WERI-Rb-1 (cell line): Measurements from ENCODE around the gene ZHX3.

Experiments
- DNase-seq: peaks from one replicate; pipeline ENCODE4 v3.0.0-alpha.2; 2020
- H3K27ac ChIP-seq: fragments of 250-450 bp; sonication (Bioruptor Pico); 2 replicates; pipeline ENCODE4 v1.5.1; 2020; ENCODE audit warnings: mild to moderate bottlenecking, moderate library complexity
- H3K27me3 ChIP-seq: fragments of 250-450 bp; sonication (Bioruptor Pico); 2 replicates; pipeline ENCODE4 v1.5.1; 2021; ENCODE audit warnings: mild to moderate bottlenecking, low read depth, moderate library complexity; ENCODE audit not compliant: insufficient read depth, severe bottlenecking
- H3K36me3 ChIP-seq: fragments of 250-450 bp; sonication (Bioruptor Pico); 2 replicates; pipeline ENCODE4 v1.5.1; 2020; ENCODE audit warnings: mild to moderate bottlenecking, moderate library complexity
- H3K4me3 ChIP-seq: 2 replicates; pipeline ENCODE4 v1.5.1; 2011; ENCODE audit warnings: low read depth, mild to moderate bottlenecking, control low read depth, low read length
- H3K9me3 ChIP-seq: fragments of 250-450 bp; sonication (Bioruptor Pico); 2 replicates; pipeline ENCODE4 v1.5.1; 2021; ENCODE audit warnings: mild to moderate bottlenecking, moderate library complexity; ENCODE audit not compliant: severe bottlenecking
- CTCF ChIP-seq: IDR thresholded peaks from 2 replicates; pipeline ENCODE4 v1.5.1; 2011; ENCODE audit warnings: low read depth, mild to moderate bottlenecking, control low read depth, inconsistent platforms, low read length

The ZHX3 gene

GRCh38 chr20:41272339-41272738, 45.2 kb downstream of the ZHX3 start:
- no peaks in the 10 kb centered on the region; the same call in 1 of the 2 replicates for H3K36me3 ChIP-seq
- no peaks in the 10 kb centered on the region for H3K9me3 ChIP-seq
- no peak overlapping the region for H3K27ac ChIP-seq
- no peaks in the 10 kb centered on the region for H3K27me3 ChIP-seq
- no peak overlapping the region for H3K4me3 ChIP-seq
- no peak for DNase-seq
- TF ChIP-seq CTCF = no peak

- H3K27ac ChIP-seq = no peak overlapping the region
- TF ChIP-seq CTCF = no peak
- H3K9me3 ChIP-seq = no peaks in the 10 kb centered on the region
Measured at GRCh38 chr20:41268917-41269652, 48.4 kb downstream of the ZHX3 start.

GRCh38 chr20:41268402-41268801, 49.1 kb downstream of the ZHX3 start:
- TF ChIP-seq CTCF = no peak
- no peak overlapping the region for H3K27ac ChIP-seq
- no peak for DNase-seq
- no peaks in the 10 kb centered on the region for H3K27me3 ChIP-seq
- H3K4me3 ChIP-seq = no peak overlapping the region
- H3K9me3 ChIP-seq = no peaks in the 10 kb centered on the region
- H3K36me3 ChIP-seq = no peaks in the 10 kb centered on the region; the same call in 1 of the 2 replicates

More at GRCh38 chr20:41268917-41269652, 48.4 kb downstream of the ZHX3 start:
- no peak for DNase-seq
- no peaks in the 10 kb centered on the region for H3K27me3 ChIP-seq
- H3K4me3 ChIP-seq = no peak overlapping the region
- H3K36me3 ChIP-seq = no peaks in the 10 kb centered on the region; the same call in 1 of the 2 replicates

- no peak for DNase-seq
- no peak for TF ChIP-seq CTCF
- Histone ChIP-seq H3K4me3 (no peak overlapping the region), H3K36me3 (no peaks in the 10 kb centered on the region; the same call in 1 of the 2 replicates), H3K27me3 (no peaks in the 10 kb centered on the region), H3K9me3 (no peaks in the 10 kb centered on the region), H3K27ac (no peak overlapping the region)
Measured at GRCh38 chr20:41265938-41266337, 51.6 kb downstream of the ZHX3 start.

GRCh38 chr20:41264819-41265218, 52.7 kb downstream of the ZHX3 start:
- no peak for DNase-seq
- no peaks in the 10 kb centered on the region for H3K9me3 ChIP-seq
- TF ChIP-seq CTCF = no peak
- H3K36me3 ChIP-seq = no peaks in the 10 kb centered on the region; the same call in 1 of the 2 replicates
- H3K27me3 ChIP-seq = no peaks in the 10 kb centered on the region
- H3K27ac ChIP-seq = no peak overlapping the region
- no peak overlapping the region for H3K4me3 ChIP-seq
